ENCODE measurements around the gene WNK1. TPM values are rescaled to one million over a fixed set of nuclear protein-coding genes. Genes with fewer than 3 reads are reported as not detected.

WNK1 gene
- total RNA-seq, 4 donors from 2014 or later, result 109 to 245 (median 135) TPM

DNA sequence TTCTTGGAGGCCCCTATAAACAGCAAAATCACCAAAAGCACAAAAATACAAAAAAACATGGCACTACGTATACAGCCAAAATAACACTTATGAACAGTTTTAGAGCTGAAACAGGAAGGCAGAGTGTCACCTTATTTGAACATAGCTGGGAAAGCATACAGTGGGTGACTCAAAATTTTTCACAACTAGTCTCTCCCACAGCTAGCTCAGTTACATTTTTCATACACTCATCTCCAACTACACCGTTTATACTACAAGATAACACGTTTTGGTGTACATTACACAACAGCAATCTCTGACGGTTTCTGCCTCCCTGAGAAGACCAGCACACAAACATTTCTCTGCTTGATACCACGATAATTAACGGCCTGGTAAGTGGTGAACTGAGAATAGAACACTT is 194.3 kb downstream of the WNK1 start:
- no peak overlapping the region for H3K27ac ChIP-seq
- 48 to 84% methylated on average over 5 of the region's 6 CpGs for WGBS, 2 donors (ENCODE audit: low coverage in 1 of 2)
- H3K4me1 ChIP-seq, result peaks cover 0 to 34% (median 8%) of the 10 kb centered on the region in 3 donors
- no peaks in the 10 kb centered on the region for H3K27me3 ChIP-seq
- peaks cover 0 to 23% of the 10 kb centered on the region in 2 donors for H3K36me3 ChIP-seq
- no peak overlapping the region for H3K4me3 ChIP-seq
- no peak for TF ChIP-seq EP300 (IDR thresholded peaks at IDR 0.05)
- TF ChIP-seq, protein P1, sequence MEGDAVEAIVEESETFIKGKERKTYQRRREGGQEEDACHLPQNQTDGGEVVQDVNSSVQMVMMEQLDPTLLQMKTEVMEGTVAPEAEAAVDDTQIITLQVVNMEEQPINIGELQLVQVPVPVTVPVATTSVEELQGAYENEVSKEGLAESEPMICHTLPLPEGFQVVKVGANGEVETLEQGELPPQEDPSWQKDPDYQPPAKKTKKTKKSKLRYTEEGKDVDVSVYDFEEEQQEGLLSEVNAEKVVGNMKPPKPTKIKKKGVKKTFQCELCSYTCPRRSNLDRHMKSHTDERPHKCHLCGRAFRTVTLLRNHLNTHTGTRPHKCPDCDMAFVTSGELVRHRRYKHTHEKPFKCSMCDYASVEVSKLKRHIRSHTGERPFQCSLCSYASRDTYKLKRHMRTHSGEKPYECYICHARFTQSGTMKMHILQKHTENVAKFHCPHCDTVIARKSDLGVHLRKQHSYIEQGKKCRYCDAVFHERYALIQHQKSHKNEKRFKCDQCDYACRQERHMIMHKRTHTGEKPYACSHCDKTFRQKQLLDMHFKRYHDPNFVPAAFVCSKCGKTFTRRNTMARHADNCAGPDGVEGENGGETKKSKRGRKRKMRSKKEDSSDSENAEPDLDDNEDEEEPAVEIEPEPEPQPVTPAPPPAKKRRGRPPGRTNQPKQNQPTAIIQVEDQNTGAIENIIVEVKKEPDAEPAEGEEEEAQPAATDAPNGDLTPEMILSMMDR (IDR thresholded peaks at IDR 0.05), result no peak
- no peak for TF ChIP-seq POLR2A (IDR thresholded peaks at IDR 0.05)
- TF ChIP-seq POLR2AphosphoS5 (IDR thresholded peaks at IDR 0.05), result no peak
- H3K9me3 ChIP-seq, result no peaks in the 10 kb centered on the region
- no peak for ATAC-seq

DNA sequence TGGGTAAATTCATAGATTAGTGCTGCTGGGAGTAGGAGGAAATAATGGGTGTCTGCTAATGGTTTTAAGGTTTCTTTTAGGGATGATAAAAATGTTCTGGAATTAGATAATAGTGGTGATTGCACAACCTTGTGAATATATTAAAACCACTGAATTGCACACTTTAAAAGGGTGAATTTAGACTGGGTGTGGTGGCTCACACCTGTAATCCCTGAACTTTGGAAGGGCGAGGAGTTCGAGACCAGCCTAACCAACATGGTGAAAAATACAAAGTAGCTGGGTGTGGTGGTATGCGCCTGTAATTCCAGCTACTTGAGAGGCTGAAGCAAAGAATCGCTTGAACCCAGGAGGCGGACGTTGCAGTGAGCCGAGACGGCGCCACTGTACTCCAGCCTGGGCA is 195.9 kb downstream of the WNK1 start:
- TF ChIP-seq POLR2AphosphoS5 (IDR thresholded peaks at IDR 0.05) (no peak), EP300 (IDR thresholded peaks at IDR 0.05) (no peak), POLR2A (IDR thresholded peaks at IDR 0.05) (no peak)
- TF ChIP-seq, protein P1 (IDR thresholded peaks at IDR 0.05), result no peak
- whole genome bisulfite sequencing, 2 donors (ENCODE audit: low coverage in 1 of 2), result 85 to 89% methylated on average over 3 to 9 of the region's 9 CpGs
- H3K4me1 ChIP-seq, result peaks cover 0 to 34% (median 8%) of the 10 kb centered on the region in 3 donors
- peak overlapping the region; percentile 62 to 86 for H3K4me3 ChIP-seq
- H3K9me3 ChIP-seq, result no peaks in the 10 kb centered on the region
- ATAC-seq, result no peak
- peaks cover 0 to 11% of the 10 kb centered on the region in 2 donors for H3K36me3 ChIP-seq
- H3K27me3 ChIP-seq, result no peaks in the 10 kb centered on the region
- H3K27ac ChIP-seq, result peak overlapping the region in 3 of 4 donors; percentile 92 to 96 (median 93)

DNA sequence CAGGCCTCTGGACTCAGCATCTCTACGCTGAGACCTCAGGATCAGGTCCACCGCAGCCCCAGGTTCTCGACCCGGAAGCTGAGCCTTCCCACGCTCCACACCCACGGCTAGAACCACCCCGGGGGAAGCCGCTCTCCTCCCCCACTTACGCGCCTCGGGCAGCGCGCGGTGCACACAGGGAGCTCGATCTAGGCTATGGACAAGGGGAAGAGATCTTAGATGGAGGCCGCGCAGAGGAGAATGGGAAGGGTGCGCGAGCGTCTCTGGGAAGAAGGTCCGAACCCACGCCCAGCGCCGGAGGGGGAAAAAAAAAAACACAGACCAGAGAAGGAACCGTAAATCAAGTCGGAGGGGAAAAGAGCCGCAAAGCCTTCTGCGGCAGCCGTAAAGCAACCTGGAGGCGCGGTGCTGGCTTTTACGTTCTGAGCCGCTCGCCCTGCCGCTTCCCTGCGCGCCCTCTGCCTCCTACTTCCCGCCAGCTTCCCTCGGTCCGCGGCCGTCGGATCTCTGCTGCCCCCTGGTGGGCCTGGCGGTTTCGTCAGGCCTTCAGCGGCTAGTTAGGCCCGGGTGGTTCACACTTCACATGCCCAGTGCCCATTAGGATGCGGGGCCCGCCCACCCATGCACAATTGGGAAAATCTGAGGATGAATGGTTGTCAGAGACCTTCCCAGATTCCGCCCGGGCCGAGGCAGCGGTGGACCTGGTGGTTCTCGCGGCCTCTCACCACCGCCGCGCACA is 197.2 kb downstream of the WNK1 start, which contains the start of gene RAD52:
Gene RAD52, minus strand, starts transcription at position 242 of the 739 bp plus-strand sequence. CDS start 16,636 bp downstream, outside the sequence.
- peak within 1 kb of the TSS; percentile 62 to 86 for H3K4me3 ChIP-seq
- H3K9me3 ChIP-seq, result no peaks in the 10 kb centered on the region
- TF ChIP-seq POLR2AphosphoS5 (IDR thresholded peaks at IDR 0.05) (peak; percentile 74), EP300 (IDR thresholded peaks at IDR 0.05) (no peak), POLR2A (IDR thresholded peaks at IDR 0.05) (peak; percentile 45 to 61)
- TF ChIP-seq, protein P1 (IDR thresholded peaks at IDR 0.05), result peak; percentile 89 to 97 (median 97)
- H3K27ac ChIP-seq, result peak within 1 kb of the TSS; percentile 63 to 96 (median 92)
- peak; percentile 94 for ATAC-seq
- no peaks in the 10 kb centered on the region for H3K36me3 ChIP-seq
- peaks cover 0 to 34% (median 8%) of the 10 kb centered on the region in 3 donors for H3K4me1 ChIP-seq
- no peaks in the 10 kb centered on the region for H3K27me3 ChIP-seq
- WGBS, 2 donors (ENCODE audit: low coverage in 1 of 2), result 0 to 1% methylated on average over 18 to 26 of the region's 58 CpGs

DNA sequence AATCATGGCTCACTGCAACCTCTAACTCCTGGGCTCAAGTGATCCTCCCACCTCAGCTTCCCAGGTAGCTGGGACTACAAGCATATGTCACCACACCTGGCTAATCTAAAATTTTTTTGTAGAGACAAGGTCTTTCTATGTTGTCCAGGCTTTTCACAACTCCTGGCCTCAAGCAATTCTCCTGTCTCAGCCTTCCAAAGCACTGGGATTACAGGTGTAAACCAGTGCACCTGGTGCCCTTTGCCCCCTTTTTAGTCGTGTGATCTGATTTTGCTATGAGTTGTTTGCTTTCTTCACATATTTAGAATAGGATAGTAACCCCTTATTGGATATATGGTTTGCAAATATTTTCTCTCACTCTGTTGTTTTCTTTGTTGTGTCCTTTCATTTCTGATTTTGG is 198.8 kb downstream of the WNK1 start:
- Histone ChIP-seq H3K9me3 (no peaks in the 10 kb centered on the region), H3K4me3 (no peak overlapping the region), H3K36me3 (no peaks in the 10 kb centered on the region), H3K4me1 (peaks cover 0 to 31% (median 8%) of the 10 kb centered on the region in 3 donors), H3K27me3 (no peaks in the 10 kb centered on the region), H3K27ac (no peak overlapping the region)
- TF ChIP-seq, protein P1 (IDR thresholded peaks at IDR 0.05), result no peak
- TF ChIP-seq POLR2A (IDR thresholded peaks at IDR 0.05), result no peak
- no peak for TF ChIP-seq EP300 (IDR thresholded peaks at IDR 0.05)
- TF ChIP-seq POLR2AphosphoS5 (IDR thresholded peaks at IDR 0.05), result no peak
- no peak for ATAC-seq
- WGBS, 2 donors (ENCODE audit: low coverage in 1 of 2), result 45 to 47% methylated on average over 1 of the region's 1 CpG

DNA sequence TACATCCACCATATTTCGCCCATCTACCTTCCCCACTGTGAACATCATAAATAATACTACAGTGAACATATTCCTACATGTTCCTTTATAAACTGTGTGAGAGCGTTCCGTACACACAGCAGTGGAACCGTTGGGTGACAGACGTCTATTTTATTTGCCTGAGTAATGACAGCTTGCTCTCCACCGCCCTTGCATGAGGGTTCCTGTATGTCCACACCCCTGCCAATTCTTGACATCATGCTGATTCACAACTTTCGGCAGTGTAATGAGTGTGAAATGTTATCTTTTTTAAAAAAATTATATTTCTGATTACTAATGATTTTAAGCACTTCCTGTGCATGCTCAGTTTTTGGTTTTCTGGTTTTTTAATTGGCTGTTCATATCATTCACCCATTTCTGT is 201.4 kb downstream of the WNK1 start:
- TF ChIP-seq EP300 (IDR thresholded peaks at IDR 0.05) (no peak), POLR2A (IDR thresholded peaks at IDR 0.05) (no peak), POLR2AphosphoS5 (IDR thresholded peaks at IDR 0.05) (no peak)
- TF ChIP-seq, protein P1 (IDR thresholded peaks at IDR 0.05), result no peak
- whole genome bisulfite sequencing, 2 donors (ENCODE audit: low coverage in 1 of 2), result 68 to 73% methylated on average over 2 to 7 of the region's 7 CpGs
- Histone ChIP-seq H3K4me1 (peaks cover 0 to 8% (median 0%) of the 10 kb centered on the region in 3 donors), H3K9me3 (no peaks in the 10 kb centered on the region), H3K4me3 (no peak overlapping the region), H3K27ac (no peak overlapping the region), H3K27me3 (no peaks in the 10 kb centered on the region), H3K36me3 (no peaks in the 10 kb centered on the region)
- ATAC-seq, result no peak
